ENCODE results near the gene UGDH. TPM values are rescaled to one million over a fixed set of nuclear protein-coding genes. Genes with fewer than 3 reads are reported as not detected.

UGDH gene
- total and polyA plus RNA-seq, 2 of the 13 experiments (the other 11 are each of a cell fraction or from before 2014, with no cell fraction given): 99.0 to 384 TPM

- TF ChIP-seq, protein P1, sequence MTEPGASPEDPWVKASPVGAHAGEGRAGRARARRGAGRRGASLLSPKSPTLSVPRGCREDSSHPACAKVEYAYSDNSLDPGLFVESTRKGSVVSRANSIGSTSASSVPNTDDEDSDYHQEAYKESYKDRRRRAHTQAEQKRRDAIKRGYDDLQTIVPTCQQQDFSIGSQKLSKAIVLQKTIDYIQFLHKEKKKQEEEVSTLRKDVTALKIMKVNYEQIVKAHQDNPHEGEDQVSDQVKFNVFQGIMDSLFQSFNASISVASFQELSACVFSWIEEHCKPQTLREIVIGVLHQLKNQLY (CRISPR knock-in tag; IDR thresholded peaks at IDR 0.05): peak; percentile 60
- TF ChIP-seq, protein P2, sequence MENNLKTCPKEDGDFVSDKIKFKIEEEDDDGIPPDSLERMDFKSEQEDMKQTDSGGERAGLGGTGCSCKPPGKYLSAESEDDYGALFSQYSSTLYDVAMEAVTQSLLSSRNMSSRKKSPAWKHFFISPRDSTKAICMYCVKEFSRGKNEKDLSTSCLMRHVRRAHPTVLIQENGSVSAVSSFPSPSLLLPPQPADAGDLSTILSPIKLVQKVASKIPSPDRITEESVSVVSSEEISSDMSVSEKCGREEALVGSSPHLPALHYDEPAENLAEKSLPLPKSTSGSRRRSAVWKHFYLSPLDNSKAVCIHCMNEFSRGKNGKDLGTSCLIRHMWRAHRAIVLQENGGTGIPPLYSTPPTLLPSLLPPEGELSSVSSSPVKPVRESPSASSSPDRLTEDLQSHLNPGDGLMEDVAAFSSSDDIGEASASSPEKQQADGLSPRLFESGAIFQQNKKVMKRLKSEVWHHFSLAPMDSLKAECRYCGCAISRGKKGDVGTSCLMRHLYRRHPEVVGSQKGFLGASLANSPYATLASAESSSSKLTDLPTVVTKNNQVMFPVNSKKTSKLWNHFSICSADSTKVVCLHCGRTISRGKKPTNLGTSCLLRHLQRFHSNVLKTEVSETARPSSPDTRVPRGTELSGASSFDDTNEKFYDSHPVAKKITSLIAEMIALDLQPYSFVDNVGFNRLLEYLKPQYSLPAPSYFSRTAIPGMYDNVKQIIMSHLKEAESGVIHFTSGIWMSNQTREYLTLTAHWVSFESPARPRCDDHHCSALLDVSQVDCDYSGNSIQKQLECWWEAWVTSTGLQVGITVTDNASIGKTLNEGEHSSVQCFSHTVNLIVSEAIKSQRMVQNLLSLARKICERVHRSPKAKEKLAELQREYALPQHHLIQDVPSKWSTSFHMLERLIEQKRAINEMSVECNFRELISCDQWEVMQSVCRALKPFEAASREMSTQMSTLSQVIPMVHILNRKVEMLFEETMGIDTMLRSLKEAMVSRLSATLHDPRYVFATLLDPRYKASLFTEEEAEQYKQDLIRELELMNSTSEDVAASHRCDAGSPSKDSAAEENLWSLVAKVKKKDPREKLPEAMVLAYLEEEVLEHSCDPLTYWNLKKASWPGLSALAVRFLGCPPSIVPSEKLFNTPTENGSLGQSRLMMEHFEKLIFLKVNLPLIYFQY (CRISPR knock-in tag; IDR thresholded peaks at IDR 0.05; ENCODE audit: borderline replicate concordance): peak; percentile 42; the same call in 1 of the 2 replicates
- TF ChIP-seq CBX5 (CRISPR knock-in tag; IDR thresholded peaks at IDR 0.05; ENCODE audit: borderline replicate concordance) (peak; percentile 60; the same call in 1 of the 2 replicates), SNAPC5 (CRISPR knock-in tag; IDR thresholded peaks at IDR 0.05; ENCODE audit: borderline replicate concordance) (no peak), POLR2A (IDR thresholded peaks at IDR 0.05; ENCODE audit: insufficient read depth in 1 of 2, low read depth in 2 of 2, low read length in 2 of 2) (peak in 1 of 2 experiments; percentile 33; a peak in 1 of 4 replicates), ZNF281 (CRISPR knock-in tag; IDR thresholded peaks at IDR 0.05; ENCODE audit: borderline replicate concordance) (peak; percentile 72; the same call in 1 of the 2 replicates), PTBP1 (IDR thresholded peaks at IDR 0.05; ENCODE audit: low read depth, low read length, poor library complexity, severe bottlenecking) (no peak), ZNF292 (CRISPR knock-in tag; IDR thresholded peaks at IDR 0.05; ENCODE audit: borderline replicate concordance, low read depth) (peak; percentile 14; the same call in 1 of the 2 replicates), RERE (CRISPR knock-in tag; IDR thresholded peaks at IDR 0.05; ENCODE audit: low read depth) (peak; percentile 93), ZSCAN31 (CRISPR knock-in tag; IDR thresholded peaks at IDR 0.05; ENCODE audit: low read depth) (peak; percentile 82), ZNF205 (CRISPR knock-in tag; IDR thresholded peaks at IDR 0.05) (peak; percentile 87)
- TF ChIP-seq, protein P3, sequence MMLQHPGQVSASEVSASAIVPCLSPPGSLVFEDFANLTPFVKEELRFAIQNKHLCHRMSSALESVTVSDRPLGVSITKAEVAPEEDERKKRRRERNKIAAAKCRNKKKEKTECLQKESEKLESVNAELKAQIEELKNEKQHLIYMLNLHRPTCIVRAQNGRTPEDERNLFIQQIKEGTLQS (CRISPR knock-in tag; IDR thresholded peaks at IDR 0.05): 0 out of 2 replicates have a peak, but pooled peaks have one; percentile 49
- TF ChIP-seq, protein P4, sequence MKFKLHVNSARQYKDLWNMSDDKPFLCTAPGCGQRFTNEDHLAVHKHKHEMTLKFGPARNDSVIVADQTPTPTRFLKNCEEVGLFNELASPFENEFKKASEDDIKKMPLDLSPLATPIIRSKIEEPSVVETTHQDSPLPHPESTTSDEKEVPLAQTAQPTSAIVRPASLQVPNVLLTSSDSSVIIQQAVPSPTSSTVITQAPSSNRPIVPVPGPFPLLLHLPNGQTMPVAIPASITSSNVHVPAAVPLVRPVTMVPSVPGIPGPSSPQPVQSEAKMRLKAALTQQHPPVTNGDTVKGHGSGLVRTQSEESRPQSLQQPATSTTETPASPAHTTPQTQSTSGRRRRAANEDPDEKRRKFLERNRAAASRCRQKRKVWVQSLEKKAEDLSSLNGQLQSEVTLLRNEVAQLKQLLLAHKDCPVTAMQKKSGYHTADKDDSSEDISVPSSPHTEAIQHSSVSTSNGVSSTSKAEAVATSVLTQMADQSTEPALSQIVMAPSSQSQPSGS (CRISPR knock-in tag; IDR thresholded peaks at IDR 0.05): peak; percentile 75; the same call in 1 of the 2 replicates
Observed at GRCh38 chr4:39514888-39515401, 12.3 kb downstream of the UGDH start (continued).
